AG08395 (cell line): ENCODE measurements around the gene GSN.
"Not testable (repeated sequence)": the region's sequence is repeated elsewhere in the genome, so short reads cannot be mapped to it uniquely, and the experiment has no call there.

Experiments used
- DNase-seq: peaks from one replicate; pipeline ENCODE4 v3.0.0; 2012; ENCODE audit warnings: mixed read lengths, low spot score

Gene GSN

DNA sequence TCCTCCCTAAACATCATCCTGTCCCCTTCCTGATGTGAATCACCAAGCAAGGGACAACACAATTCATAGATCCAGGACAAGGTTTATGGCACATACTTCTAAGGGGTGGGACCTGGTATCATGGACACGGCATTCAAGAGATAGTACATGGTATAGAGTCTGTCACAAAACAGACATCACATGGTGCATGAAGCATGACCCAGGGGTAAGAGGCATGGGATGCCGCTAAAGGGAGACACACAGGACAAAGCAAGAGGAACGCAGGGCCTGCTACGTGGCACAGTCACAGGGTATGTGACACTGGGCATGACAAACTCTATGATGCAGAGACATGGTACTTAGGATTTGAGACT is 20.7 kb downstream of the GSN start:
- no peak for DNase-seq

DNA sequence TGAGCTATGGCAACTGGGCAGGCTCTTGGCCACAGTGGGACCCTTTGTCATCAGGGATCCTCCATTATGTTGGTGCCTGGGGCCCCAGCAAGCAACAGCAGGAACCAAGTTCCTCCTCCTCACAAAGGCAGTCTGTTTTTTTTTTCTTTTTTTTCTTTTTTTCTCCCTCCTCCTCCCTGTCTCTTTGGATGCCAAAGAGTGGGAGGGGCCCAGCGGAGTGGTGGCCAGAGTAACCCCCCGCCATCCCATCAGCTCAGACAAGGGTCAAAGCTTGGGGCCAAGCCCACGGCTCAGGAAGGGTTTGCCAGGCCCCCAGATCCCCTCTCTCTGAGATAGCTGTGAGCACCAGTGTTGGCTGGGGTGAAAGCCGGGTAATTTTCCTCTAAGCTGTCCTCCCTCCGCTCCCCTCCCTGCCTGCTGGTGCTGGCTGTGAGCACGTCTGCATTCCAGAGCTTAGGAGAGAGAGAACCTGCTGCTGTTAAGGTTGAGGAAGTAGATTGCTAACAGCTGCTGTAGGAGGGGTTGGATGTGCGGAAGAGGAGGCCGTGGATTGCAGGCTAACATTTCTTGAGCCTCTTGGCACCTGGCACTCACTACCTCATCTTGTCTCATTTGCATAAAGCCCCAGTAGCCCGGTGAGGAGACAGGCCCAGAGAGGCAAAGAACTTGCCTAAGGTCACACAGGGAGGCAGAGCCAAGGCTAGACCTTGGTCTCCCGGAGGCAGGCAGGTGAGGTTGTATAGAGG is 21.2 kb downstream of the GSN start:
- peak; percentile 43 for DNase-seq

DNA sequence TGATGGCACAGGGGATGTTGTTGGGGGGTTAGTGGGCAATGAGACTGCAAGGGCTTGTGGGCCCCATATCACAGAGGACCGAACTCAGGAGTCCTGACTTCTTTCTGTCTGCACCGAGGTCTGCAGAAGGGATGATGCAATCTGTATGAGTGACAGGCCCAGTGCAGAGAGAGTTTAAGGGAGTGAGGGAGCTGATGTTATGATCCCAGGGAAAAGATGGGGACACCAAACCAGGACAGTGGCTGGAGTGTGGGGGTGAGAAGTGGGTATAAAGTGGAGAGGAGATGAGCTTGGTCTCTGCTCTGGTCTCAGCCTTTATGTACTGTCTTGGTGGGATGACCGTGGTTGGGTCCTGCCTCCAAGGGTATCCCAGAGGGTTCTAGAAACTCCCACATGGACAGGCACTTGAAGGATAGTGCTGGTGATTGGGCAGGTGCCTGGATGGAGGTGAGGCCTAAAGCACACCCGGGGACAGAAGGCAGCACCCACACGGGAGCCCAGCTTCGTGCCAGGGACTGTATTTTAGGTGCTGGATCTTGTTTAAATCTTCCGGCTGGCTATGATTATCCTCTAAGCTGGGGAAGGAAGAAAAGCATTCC is 21.9 kb downstream of the GSN start:
- DNase-seq: no peak

GRCh38 chr9:121291536-121291935 is 23.6 kb downstream of the GSN start:
- DNase-seq: not testable (repeated sequence)

GRCh38 chr9:121292051-121292450 is 24.1 kb downstream of the GSN start:
- DNase-seq: no peak

DNA sequence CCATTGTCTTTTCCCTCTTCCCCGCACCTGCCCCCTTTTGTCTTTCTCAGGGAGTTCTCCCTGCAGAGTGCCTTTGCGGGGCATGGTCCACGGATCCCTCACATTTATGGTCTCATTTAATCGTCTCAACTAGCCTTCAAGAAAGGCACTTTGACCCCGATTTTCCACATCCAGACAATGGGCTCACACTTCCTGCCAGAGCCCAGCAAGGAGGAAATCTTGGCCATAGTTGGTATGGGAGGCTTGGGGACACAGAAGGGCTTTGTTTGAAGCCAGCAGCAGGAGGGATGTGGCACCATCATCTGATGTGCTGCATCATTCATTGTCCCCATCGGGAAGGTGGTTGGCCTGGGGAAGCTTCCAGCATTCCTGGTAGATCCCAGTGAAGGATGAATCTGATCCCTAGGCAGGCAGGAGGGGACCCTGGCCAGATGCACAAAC is 24.9 kb downstream of the GSN start:
- no peak for DNase-seq

DNA sequence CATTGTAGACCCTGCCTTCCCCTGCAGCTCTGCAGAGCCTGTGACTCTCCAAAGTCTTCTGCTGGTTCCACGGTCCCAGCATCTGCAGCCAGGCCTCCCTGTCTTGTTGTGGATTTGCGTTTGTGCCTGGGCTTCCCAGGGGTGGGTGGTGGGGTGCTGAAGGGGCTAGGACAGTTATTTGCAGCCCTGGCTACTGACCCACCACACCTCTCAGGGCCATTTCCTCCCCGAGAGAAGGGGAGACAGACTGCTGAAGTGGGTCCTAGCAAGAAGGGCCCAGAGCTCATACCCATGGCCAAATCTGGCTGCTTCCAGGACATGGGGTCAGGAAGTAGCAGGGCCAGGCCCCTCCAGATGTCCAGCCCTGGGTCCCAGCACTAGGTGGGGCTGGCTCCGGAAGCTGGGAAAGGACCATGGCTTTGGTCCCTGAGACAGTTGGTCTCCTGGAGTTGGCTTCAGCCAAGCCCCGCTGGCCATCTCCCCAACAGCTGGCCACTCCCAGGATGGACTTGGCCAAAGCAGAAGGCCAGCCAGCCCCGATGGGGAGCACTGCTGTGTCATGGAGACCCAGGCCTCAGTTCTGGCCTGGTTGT is 26.3 kb downstream of the GSN start:
- no peak for DNase-seq

GRCh38 chr9:121294866-121295661 is 27.1 kb downstream of the GSN start:
- DNase-seq: no peak

- DNase-seq: no peak
These were observed 27.8 kb downstream of the GSN start for GRCh38 chr9:121295662-121296191.

DNA sequence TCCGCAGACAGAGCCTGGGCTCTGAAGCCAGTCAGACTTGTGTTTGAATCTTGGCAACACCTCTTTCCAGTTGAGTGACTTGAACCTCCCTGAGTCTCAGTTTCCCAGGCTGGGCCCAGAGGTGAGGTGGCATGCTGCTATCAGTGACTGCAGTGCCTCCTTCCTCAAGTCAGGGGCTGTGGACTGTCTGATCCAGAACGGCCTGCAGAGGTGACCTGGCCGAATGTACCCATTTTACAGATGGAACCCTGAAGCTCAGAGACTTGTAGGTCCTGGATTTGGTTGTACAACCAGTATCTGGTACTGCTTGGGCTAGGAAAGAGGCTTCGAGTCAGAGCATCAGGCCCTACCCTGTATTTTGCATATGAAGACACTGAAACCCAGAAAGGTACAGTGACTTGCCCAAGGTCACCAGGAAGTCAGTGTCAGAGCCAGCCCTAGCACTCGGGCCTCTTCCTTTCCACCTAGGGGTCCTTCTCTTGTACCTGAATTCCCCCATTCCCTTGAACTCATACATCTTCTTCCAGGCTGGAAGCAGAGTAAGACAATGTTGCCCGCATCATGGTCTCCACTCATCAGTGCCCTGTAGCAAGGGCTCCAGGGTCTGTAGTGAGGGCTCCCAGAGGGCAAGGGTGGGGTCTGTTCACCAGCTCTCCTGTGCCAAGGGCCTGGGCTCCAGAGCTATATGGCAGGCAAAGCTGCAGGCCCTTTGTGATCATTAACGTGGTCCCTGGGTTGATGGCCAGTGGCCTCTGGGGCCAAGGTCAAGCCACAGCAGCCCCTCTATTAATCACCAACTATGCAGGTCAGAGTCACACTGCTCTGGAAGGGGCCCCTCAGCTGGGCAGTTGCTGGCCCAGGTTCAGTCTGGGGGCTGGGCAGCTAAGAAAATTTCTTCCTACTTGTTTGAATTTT is 28.5 kb downstream of the GSN start:
- DNase-seq: no peak

- no peak for DNase-seq
These were observed 29.4 kb downstream of the GSN start for GRCh38 chr9:121297389-121297788.

GRCh38 chr9:121298016-121298538 is 30.1 kb downstream of the GSN start:
- DNase-seq: no peak

DNA sequence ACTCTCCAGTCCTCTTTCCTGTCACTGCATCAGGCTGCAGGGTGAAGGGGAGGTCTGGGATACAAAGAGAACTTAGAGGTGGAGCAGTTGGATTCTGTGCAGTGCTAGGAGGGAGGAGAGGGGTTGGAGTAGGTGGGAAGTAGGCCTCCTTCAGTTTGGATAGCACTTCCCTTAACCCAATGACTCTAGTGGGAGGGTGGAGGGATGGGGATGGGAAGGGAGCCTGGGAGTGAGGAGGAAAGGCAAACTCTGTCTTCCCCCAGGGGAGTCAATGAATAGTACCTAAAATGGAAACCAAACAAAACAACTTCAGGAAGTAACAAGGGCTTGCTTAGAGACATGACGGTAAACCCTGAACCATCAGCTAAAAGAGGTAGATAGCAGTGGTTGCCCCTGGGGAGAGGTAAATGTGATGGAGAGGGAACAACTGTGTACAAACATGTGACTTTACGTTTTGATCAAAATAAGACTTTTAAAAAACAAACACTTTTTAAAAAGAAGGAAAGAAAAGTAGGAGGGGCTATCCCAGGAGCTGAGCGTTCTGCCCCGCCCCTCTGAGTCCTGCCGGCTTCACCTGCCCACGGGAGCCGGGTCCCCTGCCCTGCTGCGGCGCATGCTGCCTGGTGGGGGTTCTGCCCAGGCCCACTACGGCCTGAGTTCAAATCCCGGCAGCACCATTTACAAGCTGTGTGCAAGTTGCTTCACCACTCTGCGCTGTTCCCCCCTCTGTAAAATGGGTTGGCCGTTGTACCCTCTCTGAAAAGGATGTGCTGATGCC is 30.9 kb downstream of the GSN start:
- no peak for DNase-seq

- peak; percentile 52 for DNase-seq
These were observed 31.7 kb downstream of the GSN start for GRCh38 chr9:121299467-121300282.

DNA sequence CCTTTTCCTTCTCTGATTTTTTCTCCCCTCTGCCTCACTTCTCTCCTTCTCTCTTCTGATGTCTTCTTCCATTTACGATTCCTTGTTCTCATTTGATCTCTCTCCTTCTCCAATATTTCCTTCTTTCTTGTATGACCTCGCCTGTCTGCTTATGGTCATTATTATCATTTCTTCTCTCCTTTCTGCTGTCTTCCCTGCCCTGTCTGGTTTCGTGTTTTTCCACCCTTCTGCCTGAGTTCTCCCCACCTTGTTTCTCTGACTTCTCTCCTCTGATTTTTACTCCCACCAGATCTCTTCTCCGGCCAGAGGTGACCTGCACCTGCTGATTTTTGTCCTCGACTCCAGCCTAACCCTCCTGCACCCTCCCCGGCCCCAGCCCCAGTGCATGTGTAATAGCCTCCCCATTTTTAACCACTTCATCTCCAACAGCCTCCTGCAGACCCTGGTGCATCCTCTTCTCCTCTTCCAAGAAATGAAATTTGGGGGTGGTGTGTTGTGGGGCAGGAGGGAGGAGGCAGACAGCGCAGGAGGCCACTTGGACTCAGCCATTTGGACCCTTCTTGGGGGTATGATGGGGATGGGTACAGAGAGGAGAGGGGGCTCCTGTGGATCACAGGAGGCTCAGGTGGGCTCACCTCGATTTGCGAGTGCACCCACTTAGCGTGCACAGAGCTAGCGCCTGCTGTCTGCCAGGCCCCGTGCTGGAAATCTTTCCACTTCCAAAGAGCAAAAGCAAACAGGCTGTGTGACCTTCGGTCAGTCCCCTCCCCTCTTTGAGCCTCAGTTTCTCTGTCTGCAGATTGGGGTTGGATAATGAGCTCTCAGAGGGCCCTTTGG is 32.5 kb downstream of the GSN start:
- DNase-seq: no peak

DNA sequence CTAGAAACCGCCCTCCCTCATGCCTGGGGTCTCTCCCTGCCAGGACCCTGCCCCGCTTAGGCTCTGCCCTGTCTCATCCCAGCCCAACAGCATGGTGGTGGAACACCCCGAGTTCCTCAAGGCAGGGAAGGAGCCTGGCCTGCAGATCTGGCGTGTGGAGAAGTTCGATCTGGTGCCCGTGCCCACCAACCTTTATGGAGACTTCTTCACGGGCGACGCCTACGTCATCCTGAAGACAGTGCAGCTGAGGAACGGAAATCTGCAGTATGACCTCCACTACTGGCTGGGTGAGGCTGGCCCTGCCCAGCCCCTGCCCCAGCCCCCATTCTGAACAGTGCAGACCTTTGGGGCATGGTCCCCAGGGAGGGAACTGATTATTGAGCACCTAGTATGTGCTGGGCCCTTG is 33.9 kb downstream of the GSN start:
- DNase-seq: no peak

- DNase-seq: no peak
These were observed 34.4 kb downstream of the GSN start for GRCh38 chr9:121302341-121302740.

- DNase-seq: no peak
These were observed 34.8 kb downstream of the GSN start for GRCh38 chr9:121302786-121303185.
